Testis (tissue), 3 donors: ENCODE data around the gene TBPL2. TPM values are rescaled to one million over a fixed set of nuclear protein-coding genes. Genes with fewer than 3 reads are reported as not detected.

Experiments used
- DNase-seq: peaks from one replicate; pipeline ENCODE4 v3.0.0-alpha.2; 2019
- H3K27ac ChIP-seq, 2 donors: fragments of 200-600 bp; sonication (generic); one replicate each; pipeline ENCODE4 v1.5.1; 2019
- H3K27me3 ChIP-seq: fragments of 200-600 bp; sonication (generic); one replicate; pipeline ENCODE4 v1.5.1; 2019
- H3K36me3 ChIP-seq: fragments of 200-600 bp; sonication (generic); one replicate; pipeline ENCODE4 v1.5.1; 2017; ENCODE audit warnings: low read depth; ENCODE audit errors: missing control alignments
- H3K4me1 ChIP-seq: fragments of 200-600 bp; sonication (generic); one replicate; pipeline ENCODE4 v1.5.1; 2019
- H3K4me3 ChIP-seq, 2 donors: fragments of 200-600 bp; sonication (generic); one replicate each; pipeline ENCODE4 v1.5.1; 2017 to 2019
- H3K9me3 ChIP-seq: fragments of 200-600 bp; sonication (generic); one replicate; pipeline ENCODE4 v1.5.1; 2017
- POLR2A ChIP-seq: fragments of 450-650 bp; IDR thresholded peaks from one replicate; pipeline ENCODE4 v1.6.1; 2017; ENCODE audit warnings: antibody characterized with exemption, mild to moderate bottlenecking, moderate library complexity
- WGBS, 2 donors: methylation state at CpG; one replicate each; pipeline ENCODE4 v1.1.5; 2018; 5-methylcytosine and 5-hydroxymethylcytosine counted together
- intact Hi-C: fragments of 100-400 bp; cut with DNase I; formaldehyde crosslinking; loops from one replicate; pipeline ENCODE4 v1.15.1; 2023; ENCODE audit warnings: low total_unique reads
- polyA plus RNA-seq: library from polyadenylated mRNA; stranded (reverse); fragments of 350-450 nt; fragmentation: Illumina TruSeq; extraction: RNeasy Lipid Tissue Mini Kit (QIAGEN cat#74804); gene quantifications from one replicate; pipeline ENCODE4 v1.2.3, GENCODE V29; 2014; ENCODE audit warnings: low read depth, low replicate concordance; ENCODE audit not compliant: insufficient read depth
- total RNA-seq, 2 donors: library from RNA; depleted of rRNA; stranded (reverse); fragments of >200 nt; gene quantifications; one replicate each; pipeline ENCODE4 v1.2.3, GENCODE V29; 2016
- TF ChIP-seq, protein P1 (sequence below), 3 experiments: fragments of 450-650 bp in 2 of 3; fragments of 200-600 bp in 1 of 3; sonication (generic) in 1 of 3; IDR thresholded peaks; one replicate each; pipeline ENCODE4 v1.5.1; 2016 to 2019; ENCODE audit warnings: antibody characterized with exemption in 3 of 3, mild to moderate bottlenecking in 2 of 3, moderate library complexity in 1 of 3

The TBPL2 gene
- total and polyA plus RNA-seq, 3 donors from 2014 or later = 0.39 TPM; not detected in 2

DNA sequence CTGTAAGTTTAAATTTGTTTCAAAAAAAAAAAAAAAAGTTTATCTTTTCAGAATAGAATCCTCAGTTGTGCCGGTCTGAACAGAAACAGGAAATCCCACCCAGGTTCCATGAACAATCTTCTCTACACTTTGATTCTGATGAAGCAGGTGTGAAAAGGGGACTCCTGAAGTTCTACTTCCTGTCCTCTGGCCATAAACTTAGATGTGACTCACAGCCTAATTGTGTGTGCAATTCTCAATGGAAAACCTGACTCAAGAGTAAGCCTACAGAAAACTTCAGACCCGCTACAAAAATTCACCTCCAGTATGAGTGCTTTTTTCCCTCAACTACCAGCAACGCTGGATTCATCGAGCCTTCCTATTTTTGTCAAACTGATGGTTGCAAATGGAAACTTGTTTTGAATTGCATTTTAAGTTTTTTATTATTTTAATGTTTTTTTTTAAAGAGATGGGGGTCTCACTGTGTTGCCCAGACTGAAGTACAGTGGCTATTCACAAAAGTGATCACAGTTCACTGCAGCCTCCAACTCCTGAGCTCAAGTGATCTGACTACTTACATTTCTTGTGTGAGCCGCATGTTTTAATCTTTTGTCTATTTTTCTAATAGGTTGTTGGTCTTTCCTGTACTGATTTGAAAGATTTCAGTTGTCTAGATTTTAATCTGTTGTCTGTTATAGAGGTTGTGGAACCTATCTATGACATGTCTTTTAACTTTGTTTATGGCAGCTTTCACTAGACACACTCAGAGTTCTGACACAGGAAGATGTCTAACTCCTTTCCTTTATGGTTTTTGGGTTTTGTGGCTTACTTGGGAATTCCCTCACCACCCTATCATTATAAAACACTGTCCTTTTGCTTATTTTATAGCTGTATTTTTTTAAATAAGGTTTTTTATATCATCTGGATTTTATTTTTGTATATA, 66.4 kb downstream of the TBPL2 start:
- H3K4me3 ChIP-seq = no peak overlapping the region
- no peak for DNase-seq
- 69 to 80% methylated on average over 5 of the region's 5 CpGs for WGBS, 2 donors
- intact Hi-C loops = no loop called here
- no peaks in the 10 kb centered on the region for H3K27me3 ChIP-seq
- no peaks in the 10 kb centered on the region for H3K36me3 ChIP-seq
- TF ChIP-seq, protein P1, sequence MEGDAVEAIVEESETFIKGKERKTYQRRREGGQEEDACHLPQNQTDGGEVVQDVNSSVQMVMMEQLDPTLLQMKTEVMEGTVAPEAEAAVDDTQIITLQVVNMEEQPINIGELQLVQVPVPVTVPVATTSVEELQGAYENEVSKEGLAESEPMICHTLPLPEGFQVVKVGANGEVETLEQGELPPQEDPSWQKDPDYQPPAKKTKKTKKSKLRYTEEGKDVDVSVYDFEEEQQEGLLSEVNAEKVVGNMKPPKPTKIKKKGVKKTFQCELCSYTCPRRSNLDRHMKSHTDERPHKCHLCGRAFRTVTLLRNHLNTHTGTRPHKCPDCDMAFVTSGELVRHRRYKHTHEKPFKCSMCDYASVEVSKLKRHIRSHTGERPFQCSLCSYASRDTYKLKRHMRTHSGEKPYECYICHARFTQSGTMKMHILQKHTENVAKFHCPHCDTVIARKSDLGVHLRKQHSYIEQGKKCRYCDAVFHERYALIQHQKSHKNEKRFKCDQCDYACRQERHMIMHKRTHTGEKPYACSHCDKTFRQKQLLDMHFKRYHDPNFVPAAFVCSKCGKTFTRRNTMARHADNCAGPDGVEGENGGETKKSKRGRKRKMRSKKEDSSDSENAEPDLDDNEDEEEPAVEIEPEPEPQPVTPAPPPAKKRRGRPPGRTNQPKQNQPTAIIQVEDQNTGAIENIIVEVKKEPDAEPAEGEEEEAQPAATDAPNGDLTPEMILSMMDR (IDR thresholded peaks at IDR 0.05) = no peak
- TF ChIP-seq POLR2A = no peak
- H3K4me1 ChIP-seq = no peaks in the 10 kb centered on the region
- H3K27ac ChIP-seq = no peak overlapping the region
- H3K9me3 ChIP-seq = no peaks in the 10 kb centered on the region

DNA sequence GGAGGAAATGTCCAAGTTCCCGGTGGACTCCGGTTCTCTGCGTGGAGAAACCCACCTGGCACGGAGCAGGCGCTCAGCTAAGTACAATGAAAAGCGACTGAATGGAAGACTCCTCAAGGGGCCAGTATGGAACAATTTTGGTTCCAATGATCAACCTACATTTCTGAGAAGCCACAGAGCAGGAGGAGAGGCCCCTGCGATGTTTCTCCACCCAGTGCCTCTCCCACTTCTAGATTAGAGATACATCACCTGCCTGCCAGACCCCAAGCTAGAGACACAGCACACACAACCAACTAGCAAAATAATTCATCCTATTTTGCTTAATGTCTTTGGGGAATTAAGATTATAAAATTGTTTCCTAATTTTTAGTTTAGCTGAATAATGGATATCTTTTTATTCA, 67.6 kb downstream of the TBPL2 start:
- no peak for DNase-seq
- H3K9me3 ChIP-seq = no peaks in the 10 kb centered on the region
- no peaks in the 10 kb centered on the region for H3K27me3 ChIP-seq
- TF ChIP-seq POLR2A = no peak
- TF ChIP-seq, protein P1 (IDR thresholded peaks at IDR 0.05) = no peak
- no peaks in the 10 kb centered on the region for H3K4me1 ChIP-seq
- H3K4me3 ChIP-seq = no peak overlapping the region
- intact Hi-C loops = no loop called here
- 84 to 91% methylated on average over 7 of the region's 7 CpGs for WGBS, 2 donors
- H3K36me3 ChIP-seq = no peaks in the 10 kb centered on the region
- H3K27ac ChIP-seq = no peak overlapping the region

DNA sequence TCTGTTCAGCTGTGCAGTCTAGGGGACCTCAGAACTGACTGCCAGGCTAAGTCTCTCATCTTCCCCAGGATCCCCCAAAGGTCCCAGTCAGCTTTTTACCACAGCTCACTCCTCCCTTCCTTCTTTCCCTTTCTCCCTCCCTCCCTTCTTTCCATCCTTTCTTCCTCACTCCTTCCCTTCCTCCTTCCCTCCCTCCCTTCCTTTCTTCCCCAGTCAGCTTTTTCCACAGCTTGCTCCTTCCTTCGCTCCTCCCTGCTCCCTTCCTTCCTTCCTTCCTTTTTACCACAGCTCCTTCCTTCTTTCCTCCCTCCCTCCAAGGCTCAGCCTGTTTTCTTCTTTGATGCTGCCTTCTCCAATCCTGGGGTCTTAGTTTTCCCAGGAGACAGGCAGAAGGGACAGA, 68.0 kb downstream of the TBPL2 start:
- TF ChIP-seq, protein P1 (IDR thresholded peaks at IDR 0.05) = no peak
- TF ChIP-seq POLR2A = no peak
- intact Hi-C loops = no loop called here
- WGBS, 2 donors = 95 to 100% methylated on average over 1 of the region's 1 CpG

DNA sequence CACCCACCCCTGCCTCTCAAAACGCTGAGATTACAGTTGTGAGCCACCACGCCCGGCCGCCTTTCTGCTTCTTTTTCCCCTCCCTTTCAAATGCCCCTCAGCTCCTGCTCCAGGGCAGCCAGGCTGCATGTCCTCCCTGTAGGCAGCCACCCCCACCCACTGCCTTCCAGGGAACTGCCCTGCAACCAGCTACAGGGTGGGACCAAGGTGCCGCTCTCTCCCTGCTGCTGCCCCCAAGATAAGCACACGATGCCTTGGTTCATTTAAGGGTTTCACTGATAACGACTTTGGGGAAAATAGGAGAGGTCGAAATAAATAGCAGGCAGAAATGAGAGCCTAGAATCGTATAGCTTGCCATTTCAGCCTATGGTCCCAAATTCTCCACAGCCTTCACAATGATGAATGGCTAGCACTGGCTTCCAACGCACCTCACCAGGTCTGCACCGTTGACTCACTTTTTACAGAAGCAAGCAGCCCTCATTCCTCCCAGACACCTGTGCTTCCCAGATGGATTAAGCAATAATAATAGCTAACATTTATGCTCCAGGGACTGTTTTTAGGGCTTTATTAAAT, 69.4 kb downstream of the TBPL2 start:
- WGBS, 2 donors = 71 to 78% methylated on average over 11 of the region's 11 CpGs
- Histone ChIP-seq H3K27me3 (no peaks in the 10 kb centered on the region), H3K36me3 (no peaks in the 10 kb centered on the region), H3K4me1 (no peaks in the 10 kb centered on the region), H3K27ac (no peak overlapping the region), H3K9me3 (no peaks in the 10 kb centered on the region), H3K4me3 (no peak overlapping the region)
- TF ChIP-seq POLR2A = no peak
- TF ChIP-seq, protein P1 (IDR thresholded peaks at IDR 0.05) = no peak
- no peak for DNase-seq
- intact Hi-C loops = no loop called here

More for the DNA sequence above, 68.0 kb downstream of the TBPL2 start:
- no peaks in the 10 kb centered on the region for H3K4me1 ChIP-seq
- no peaks in the 10 kb centered on the region for H3K27me3 ChIP-seq
- no peaks in the 10 kb centered on the region for H3K36me3 ChIP-seq
- no peaks in the 10 kb centered on the region for H3K9me3 ChIP-seq
- no peak overlapping the region for H3K27ac ChIP-seq
- no peak overlapping the region for H3K4me3 ChIP-seq
- no peak for DNase-seq
